Fibroblast of villous mesenchyme (primary cell): Measurements from ENCODE around the gene SNRPA1. TPM values are rescaled to one million over a fixed set of nuclear protein-coding genes. Genes with fewer than 3 reads are reported as not detected.
A peak's percentile ranks its signal among the peaks of the same experiment; 100 is the strongest.

Experiments used
- DNase-seq: peaks from one replicate; pipeline ENCODE4 v3.0.0-alpha.2; 2010; ENCODE audit warnings: low read depth
- H3K4me3 ChIP-seq: 2 replicates; pipeline ENCODE4 v1.5.1; 2011; ENCODE audit warnings: low read depth, mild to moderate bottlenecking, low read length
- CTCF ChIP-seq: IDR thresholded peaks from 2 replicates; pipeline ENCODE4 v1.5.1; 2012; ENCODE audit warnings: low read depth, mild to moderate bottlenecking, low read length; ENCODE audit not compliant: insufficient read depth
- total RNA-seq: library from RNA; depleted of rRNA; stranded (reverse); fragments of >200 nt; gene quantifications from 2 replicates; pipeline ENCODE4 v1.2.3, GENCODE V29; 2012

SNRPA1 gene
- total RNA-seq, 1 donor, result 18.6 TPM

GRCh38 chr15:101325263-101326025, 30.4 kb upstream of the SNRPA1 start:
- no peak for DNase-seq
- no peak for TF ChIP-seq CTCF
- H3K4me3 ChIP-seq, result no peak overlapping the region

- no peak overlapping the region for H3K4me3 ChIP-seq
- TF ChIP-seq CTCF, result no peak
- DNase-seq, result no peak
Observed at GRCh38 chr15:101324524-101325177, 29.6 kb upstream of the SNRPA1 start.

DNA sequence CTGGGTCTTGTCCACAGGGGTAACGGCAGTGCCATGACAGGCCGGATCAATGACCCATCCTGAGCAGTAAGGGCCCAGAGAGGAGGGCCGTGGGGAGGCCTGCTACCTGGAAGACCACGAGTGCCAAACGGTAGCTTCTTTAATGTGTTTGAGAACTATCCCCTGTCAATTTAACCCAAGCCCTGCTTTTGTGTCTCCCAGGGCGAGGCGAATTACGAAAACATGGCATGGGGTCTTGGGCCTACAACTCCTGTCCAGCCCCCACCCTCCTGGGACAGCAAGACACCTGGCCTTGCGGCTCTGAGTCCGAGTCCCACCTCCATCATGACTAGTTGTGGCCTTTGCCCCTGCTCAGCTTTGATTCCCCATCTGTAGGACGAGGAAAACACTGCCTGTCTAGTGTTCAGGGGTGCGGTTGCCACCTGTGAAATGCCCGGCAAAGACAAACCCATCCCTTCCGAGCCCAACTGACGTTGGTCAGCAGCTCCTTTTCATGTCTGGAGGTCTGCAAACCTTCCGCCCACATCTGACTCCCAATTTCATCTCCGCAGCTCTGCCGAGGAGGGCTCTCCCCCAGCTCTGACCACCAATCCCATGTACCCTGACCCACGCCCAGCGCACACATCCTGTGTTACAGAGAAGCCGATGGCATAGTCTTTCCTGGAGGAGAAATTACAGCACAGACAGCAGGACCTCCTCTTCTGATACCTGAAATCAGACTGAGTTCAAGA, 28.9 kb upstream of the SNRPA1 start:
- no peak overlapping the region for H3K4me3 ChIP-seq
- DNase-seq, result no peak
- no peak for TF ChIP-seq CTCF

GRCh38 chr15:101322854-101323477, 27.9 kb upstream of the SNRPA1 start:
- TF ChIP-seq CTCF, result no peak
- H3K4me3 ChIP-seq, result no peak overlapping the region
- DNase-seq, result no peak

DNA sequence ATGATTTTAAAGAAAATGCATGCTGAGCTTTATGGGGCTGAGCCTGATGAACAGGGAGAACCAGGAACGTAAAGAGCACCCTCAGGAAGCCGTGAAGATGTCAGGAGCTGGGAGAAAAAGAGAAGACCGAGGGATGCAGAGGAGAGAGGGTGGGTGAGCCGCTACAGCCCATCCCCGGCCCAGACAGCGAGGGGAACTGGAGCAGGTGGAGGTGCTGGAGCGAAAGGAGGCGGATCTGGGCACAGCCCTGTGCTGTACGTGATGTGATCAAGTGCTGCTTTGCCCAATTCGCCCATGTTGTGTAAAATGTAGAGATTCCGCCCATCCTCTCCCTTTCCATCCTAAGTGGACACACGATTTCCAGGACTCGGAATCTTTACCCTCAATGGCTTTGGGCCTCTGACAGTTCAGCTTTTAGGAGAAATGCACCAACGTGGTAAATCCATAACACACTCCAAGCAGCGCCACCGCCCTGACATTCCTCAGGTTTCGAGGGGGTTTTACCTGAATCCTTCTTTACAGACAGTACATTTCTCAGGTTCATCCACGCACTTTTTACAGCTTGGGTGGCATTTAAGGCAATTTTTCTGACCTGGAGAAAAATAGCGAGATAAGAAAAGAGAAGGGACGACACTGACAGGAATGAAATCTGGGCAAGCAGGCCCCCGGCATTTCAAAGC, 27.1 kb upstream of the SNRPA1 start:
- no peak overlapping the region for H3K4me3 ChIP-seq
- TF ChIP-seq CTCF, result no peak
- no peak for DNase-seq

- peak; percentile 86 for DNase-seq
- peak; percentile 58 for TF ChIP-seq CTCF
- H3K4me3 ChIP-seq, result no peak overlapping the region
Observed at GRCh38 chr15:101320501-101321052, 25.5 kb upstream of the SNRPA1 start.
